Hematopoietic multipotent progenitor cell treated with erythropoietin and hydrocortisone succinate and interleukin-3 and kit ligand, for 17 days (in vitro differentiated cells): ENCODE data around the gene KIF12.

Experiments used
- DNase-seq: peaks from one replicate; pipeline ENCODE4 v3.0.0-alpha.2; 2015; ENCODE audit warnings: low spot score

Gene KIF12

GRCh38 chr9:114105236-114105635, 6.1 kb upstream of the KIF12 start:
- no peak for DNase-seq

- DNase-seq = no peak
Observed at GRCh38 chr9:114102484-114102883, 3.4 kb upstream of the KIF12 start.

DNA sequence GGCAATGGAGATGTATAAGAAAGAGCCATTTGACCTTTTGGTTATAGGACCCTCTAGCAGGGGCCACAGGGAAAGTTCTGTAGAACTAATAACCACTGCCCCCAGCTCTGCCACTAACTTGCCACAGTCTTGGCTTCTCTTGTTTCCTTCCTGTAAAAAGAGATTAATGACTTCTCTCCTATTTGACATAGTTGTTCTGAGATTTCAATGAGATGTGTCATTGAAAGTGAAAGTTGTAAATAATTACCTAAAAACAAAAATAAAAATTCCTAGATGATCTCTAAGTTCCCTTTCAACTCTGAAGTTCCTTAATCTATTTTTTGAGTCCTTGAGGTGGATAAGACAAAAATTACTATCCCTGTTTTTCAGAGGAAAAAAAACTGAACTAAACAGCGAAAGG, 1.4 kb upstream of the KIF12 start:
- DNase-seq = no peak

- DNase-seq = no peak
Observed at GRCh38 chr9:114099669-114100270, 678 bp upstream of the KIF12 start.

DNA sequence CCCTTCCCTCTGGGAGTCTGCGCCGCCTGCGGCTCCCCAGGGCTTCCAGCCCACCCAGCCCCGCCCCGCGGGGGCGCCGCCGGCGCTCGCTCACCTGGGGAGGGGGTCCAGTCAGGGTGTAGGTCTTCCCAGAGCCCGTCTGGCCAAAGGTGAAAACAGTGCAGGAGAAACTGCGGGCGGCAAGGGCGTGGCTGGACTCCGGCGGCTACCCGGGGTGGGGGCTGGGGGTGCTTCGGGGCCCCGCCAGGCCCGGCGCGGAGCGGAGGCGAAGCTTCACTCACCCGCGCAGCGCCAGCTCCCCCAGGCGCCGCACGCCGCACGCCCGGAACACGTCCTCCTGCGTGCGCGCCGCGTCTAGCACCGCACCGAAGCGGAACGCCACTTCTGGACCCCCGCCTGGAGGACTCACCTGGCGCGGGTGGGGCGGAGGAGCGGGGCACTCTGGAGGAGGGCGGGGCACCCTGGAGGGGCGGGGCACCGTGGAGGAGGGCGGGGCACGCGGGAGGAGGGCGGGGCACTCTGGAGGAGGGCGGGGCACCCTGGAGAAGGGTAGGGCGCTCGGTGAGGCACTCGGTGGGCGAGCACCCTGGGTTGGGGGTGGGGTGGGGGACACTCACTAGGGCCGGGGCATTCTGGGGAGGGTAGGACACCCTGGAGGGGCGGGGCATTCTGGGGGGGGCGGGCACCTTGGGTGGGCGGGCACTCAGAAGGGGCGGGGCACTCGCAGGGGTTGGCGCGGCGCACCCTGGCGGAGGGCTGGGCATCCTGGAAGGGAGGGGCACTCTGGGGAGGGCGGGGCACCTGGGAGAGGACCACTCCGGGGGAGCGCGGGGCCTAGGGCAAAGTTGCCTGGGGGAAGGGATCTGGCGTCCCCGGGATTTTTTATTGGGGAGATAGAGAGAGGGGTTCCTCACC, 814 bp downstream of the KIF12 start:
- peak; percentile 34 for DNase-seq

GRCh38 chr9:114097613-114098020, 1.5 kb downstream of the KIF12 start:
- DNase-seq = no peak

GRCh38 chr9:114096866-114097612, 2.1 kb downstream of the KIF12 start:
- no peak for DNase-seq

- DNase-seq = no peak
Observed at GRCh38 chr9:114096041-114096511, 3.0 kb downstream of the KIF12 start.

GRCh38 chr9:114094971-114095370, 4.1 kb downstream of the KIF12 start:
- no peak for DNase-seq

GRCh38 chr9:114093761-114094505, 5.2 kb downstream of the KIF12 start:
- no peak for DNase-seq

DNA sequence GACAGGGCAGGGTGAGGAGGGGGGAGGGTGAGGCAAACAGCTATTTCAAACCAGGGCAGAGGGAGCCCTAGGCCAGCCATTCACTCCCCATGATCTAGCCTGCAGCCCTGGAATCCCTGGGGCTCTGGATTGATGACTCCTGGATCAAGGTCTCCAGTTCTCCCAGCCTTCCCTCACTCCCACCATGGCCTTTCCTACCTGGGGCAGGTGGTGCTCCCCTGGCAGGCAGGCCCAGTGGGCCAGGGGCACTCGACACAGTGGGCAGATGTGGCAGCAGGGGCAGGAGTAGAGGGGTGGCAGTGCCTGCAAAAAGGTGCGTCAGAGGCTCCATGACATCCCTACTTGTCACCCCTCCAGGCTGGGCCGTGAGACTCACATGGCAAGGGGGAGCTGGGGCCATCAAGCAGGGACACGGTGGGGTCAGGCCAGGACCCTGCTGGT, 6.0 kb downstream of the KIF12 start:
- no peak for DNase-seq

DNA sequence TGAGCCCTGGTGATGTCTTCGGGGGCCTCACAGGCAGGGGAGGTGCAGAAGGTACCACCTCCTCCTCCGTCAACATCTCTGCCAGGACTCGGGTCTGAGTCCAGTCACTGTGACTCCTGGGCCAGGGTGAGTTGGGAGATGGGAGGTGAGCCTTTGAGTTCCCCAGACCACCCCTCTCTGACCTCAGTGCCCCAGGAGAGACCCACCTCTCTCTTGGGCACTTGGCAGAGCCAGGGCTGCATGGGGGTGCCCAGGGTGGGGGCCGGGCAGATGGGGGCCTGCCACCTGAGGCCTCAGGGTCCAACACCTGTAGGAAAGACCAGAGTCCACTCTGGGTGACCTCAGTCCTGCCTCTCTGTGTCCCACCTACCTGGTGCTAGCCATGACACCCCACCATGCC, 6.8 kb downstream of the KIF12 start:
- no peak for DNase-seq

DNA sequence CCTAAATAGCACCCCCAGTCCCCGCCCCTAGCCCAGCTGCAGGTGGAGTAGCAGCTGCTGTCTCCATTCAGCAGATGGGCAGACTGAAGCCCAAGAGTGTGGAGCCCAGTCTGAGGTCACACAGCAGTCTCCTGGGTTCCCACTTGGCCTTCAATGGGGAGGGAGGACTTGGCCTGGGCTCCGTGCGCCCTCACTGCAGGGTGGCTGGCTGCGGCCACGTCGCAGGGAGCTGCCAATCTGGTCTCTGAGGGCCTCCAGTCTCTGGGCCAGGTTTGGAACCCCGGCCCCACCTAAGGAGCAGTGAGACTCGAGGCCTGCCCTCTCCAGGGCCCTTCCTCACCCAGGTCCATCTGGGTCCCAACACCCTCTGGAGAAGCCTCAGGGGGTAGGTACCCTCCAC, 7.4 kb downstream of the KIF12 start:
- DNase-seq = no peak

DNA sequence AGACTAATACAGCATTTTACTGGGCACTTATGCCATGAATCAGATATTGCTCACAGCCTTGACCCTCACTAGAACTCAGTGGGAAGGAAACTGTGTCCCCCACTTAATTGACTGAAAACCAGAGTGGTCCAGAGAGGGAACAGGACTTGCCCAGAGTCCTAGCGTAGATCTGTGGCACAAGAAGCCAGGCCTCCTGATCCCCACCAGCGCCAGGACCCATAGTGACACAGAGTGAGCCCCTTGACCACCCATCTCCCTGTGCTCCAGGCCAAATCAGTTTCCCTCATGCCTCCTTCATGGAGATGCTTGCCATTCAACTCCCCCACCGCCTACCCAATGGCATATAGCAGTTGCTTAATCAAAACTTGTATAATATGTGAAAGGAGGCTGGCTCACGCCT, 8.3 kb downstream of the KIF12 start:
- DNase-seq = no peak

GRCh38 chr9:114089206-114089840, 9.8 kb downstream of the KIF12 start:
- DNase-seq = no peak

DNA sequence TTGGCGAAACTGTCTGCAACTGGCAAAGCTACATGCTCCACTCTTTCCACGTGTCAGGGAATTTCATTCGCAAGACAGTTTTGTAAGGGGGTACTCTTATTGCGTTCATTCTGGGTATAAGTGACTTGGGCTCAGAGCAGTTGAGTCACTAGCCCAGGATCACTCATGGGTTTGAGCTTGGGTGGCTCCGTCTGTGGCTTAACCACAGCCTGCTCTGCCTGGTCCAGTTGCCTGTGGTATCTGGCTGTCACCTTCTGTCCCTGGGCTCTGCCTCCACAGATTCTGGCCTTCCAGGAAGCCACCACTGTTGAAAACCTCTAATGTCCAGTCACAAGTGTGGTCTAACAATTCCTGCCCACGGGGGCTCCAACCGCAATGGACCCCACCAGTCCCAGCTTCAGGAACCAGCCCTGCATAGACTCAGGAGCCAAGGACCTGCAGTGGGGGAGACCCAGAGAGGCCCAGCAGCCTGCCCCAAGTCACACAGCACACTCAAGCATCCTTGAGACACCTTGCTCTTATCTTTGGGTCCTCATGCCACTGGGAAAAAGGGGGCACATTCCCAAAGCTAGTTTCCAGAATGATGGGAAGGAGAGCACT, 10.4 kb downstream of the KIF12 start:
- no peak for DNase-seq

GRCh38 chr9:114087721-114088120, 11.4 kb downstream of the KIF12 start:
- DNase-seq = no peak

DNA sequence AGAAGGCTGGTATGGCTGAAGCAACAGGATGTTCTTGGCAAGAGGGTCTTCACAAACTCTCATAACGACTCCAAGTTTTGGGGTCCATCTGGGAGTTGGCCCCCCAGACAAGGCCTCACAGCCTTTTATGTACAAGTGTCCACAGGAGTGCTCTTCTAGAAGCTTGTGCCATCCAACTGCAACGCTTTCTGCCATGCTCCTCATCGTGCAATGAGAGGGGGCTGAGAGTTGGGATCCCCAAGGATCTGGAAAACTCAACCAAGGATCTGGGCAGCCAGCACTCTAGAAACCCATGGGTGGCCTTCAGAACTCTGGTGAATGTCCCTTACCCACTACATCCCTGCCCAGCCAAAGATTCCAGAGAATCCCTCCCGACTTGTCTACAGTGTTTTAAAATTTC, 12.5 kb downstream of the KIF12 start:
- no peak for DNase-seq

DNA sequence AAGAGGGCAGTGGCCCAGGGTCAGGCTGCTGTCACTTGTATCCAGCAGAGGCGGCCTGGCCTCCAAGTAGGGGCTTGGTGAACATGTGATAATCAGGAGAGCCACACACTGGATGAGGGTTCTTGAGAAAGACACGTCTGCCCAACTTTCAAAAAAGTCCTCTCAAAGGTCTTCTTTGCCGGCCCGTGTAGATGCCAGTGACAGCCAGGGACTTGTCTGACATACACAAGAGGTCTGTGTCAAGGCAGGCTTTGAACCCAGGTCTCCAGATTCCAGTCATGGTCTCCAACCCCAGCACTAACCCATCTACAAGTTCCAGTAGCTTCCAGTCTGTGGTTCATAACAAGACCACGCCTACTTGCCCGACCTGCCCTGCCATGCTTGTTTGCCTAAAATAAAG, 13.1 kb downstream of the KIF12 start:
- DNase-seq = no peak

DNA sequence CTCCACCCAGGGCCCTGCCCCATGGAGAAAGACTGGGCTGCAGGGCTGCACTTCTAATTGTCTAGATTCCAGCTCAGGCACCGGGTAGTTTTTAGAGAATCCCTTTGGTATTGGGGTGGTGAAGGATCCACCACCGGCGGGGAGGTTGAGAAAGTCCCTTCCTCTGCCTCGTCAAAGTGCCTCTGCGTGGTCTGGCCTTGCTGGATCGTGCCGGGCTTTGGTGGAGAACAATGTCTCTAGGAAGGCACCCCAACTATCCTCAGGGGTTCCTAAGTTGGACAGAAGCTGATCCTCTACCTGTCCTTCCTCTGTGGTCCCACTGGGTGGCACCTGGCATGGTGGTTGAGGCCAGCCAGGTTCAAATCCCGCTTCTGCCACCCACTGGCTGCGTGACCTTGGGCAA, 13.7 kb downstream of the KIF12 start:
- DNase-seq = no peak
